GM18505 (cell line): ENCODE data around the gene OR6B2.

Experiments
- ATAC-seq: cut with Tn5 transposase; IDR thresholded peaks from one replicate; pipeline ENCODE4 v1.9.1; 2021; ENCODE audit not compliant: unreplicated experiment
- POLR2A ChIP-seq: IDR thresholded peaks from 4 replicates; pipeline ENCODE4 v1.6.1; 2011; ENCODE audit warnings: borderline replicate concordance; ENCODE audit not compliant: insufficient read depth, insufficient read length; ENCODE audit errors: extremely low read depth

Gene OR6B2

DNA sequence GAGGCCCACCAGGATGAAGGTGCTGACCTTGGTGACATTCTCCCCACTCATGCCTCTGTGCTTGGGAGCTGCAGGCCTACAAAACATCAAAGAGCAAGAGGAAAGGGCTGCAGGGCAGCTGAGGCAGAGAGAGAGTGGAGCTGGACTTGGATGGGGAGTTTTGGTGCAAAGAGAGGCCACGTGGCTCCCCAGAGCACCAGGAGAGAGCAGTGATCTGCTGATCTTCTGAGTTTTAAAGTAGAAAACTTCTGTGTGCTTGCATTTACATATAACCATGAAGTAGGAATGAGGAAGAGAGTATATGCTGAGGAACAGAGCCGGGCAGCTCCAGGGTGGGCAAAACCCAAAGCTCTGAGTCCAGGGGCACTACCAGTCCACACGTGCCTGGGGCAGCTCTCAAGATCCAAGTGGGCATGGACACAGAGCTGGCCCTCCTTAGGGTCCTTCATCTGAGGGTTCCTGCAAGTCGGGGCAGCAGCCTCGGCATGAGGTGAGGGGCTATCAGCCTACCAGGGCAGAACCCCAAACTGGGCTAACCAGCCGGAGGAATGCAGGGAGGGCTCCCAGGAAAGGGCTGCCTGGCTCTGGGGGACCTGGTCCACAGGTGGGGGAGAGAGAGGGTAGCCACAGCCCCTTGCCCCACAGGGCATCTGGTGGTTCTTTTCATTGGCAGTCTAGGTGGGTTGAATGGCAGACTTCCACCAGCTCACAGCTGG lies at the start of gene OR6B2:
OR6B2 (minus strand) TSS at position 51 of the 716 bp plus-strand sequence; CDS start at position 51, 0 bp downstream.
- no peak for ATAC-seq
- no peak for TF ChIP-seq POLR2A

DNA sequence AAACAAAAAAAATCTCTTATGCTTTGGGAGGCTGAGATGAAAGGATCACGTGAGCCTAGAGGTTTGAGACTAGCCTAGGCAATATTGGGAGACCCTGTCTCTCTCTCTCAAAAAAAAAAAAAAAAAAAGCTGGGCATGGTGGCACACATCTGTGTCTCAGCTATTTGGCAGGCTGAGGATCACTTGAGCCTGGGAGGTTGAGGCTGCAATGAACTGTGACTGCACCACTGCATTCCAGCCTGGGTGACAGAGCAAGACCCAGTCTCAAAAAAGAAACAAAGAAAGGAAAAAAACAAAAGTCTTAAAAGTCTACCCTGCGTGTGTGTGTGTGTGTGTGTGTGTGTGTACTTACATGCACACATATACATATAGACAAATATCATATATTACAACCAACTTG lies 48.4 kb upstream of the OR6B2 start:
- ATAC-seq, result no peak
- no peak for TF ChIP-seq POLR2A

DNA sequence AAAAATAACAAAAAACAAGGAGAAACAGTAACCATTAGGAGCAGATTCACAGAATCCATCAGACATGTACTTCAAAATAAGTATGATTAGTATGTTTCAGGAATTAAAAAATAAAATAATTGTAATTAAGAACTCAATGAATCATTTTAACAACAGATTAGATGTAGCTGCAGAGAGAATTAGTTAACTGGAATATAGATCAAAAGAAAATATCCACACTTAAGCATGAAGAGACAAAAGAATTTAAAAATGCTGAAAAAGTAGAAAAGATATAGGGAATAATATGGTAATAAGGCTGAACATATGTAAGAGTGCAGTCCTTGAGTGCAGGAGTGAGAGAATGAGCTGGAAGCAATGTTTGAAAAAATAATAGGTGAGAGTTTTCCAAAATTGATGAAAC lies 47.2 kb upstream of the OR6B2 start:
- TF ChIP-seq POLR2A, result no peak
- no peak for ATAC-seq

- ATAC-seq, result no peak
- no peak for TF ChIP-seq POLR2A
Observed at GRCh38 chr2:240074545-240074944, 44.3 kb upstream of the OR6B2 start.

- no peak for TF ChIP-seq POLR2A
Observed at GRCh38 chr2:240070907-240071306, 40.7 kb upstream of the OR6B2 start.

GRCh38 chr2:240069829-240070228 lies 39.6 kb upstream of the OR6B2 start:
- ATAC-seq, result no peak
- no peak for TF ChIP-seq POLR2A

More at GRCh38 chr2:240070907-240071306, 40.7 kb upstream of the OR6B2 start:
- no peak for ATAC-seq

- no peak for ATAC-seq
- TF ChIP-seq POLR2A, result no peak
Observed at GRCh38 chr2:240068193-240068592, 38.0 kb upstream of the OR6B2 start.

DNA sequence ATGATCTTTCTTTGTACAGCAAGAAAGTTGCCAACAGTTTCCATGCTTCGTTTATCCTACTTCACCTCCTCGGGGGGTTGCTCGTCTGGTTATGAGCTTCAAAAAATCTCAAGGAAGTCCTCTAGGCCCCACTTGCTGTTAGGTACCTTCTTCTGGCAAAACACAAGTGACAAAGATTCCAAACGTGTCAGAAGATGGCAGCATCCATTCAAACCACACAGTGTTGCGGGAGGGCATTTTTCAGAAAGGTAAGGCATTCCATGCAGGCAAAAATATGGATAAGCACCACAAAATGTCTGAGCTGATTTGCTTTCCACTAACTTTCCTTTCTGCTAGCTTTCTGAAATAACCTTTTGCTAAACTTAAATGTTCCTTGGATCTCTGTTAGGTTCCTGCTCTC lies 36.3 kb upstream of the OR6B2 start:
- no peak for TF ChIP-seq POLR2A

GRCh38 chr2:240064898-240065297 lies 34.7 kb upstream of the OR6B2 start:
- ATAC-seq, result no peak
- TF ChIP-seq POLR2A, result no peak

More for the DNA sequence above, 36.3 kb upstream of the OR6B2 start:
- no peak for ATAC-seq

DNA sequence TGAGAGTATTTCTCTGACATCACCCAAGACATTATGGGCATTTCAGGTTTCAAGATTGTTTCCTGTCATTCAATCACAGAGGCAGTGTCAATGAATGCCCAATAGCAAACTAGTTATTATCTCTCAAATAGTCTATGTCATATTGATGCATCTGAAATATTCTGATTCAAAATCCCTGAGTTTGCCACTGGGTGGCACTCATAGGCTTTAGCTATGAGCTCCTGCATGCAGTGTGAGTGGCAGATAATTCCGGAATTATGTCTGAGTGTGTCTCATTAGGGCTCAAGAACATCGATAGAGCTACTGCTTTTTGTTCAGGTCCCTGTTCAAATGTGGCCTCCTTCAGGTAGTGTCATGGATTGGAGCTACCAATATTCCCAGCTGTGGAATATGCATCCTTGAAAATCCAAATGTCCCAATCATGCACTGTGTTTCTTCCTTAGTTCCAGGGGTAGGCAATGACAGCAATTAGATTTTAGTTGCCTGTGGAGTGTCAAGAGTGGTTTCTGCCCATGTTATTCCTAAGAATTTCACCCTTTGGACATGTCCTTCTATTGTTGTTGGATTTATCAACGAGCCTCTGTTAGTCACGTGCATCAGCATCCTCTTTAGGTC lies 30.9 kb upstream of the OR6B2 start:
- no peak for ATAC-seq
- TF ChIP-seq POLR2A, result no peak

DNA sequence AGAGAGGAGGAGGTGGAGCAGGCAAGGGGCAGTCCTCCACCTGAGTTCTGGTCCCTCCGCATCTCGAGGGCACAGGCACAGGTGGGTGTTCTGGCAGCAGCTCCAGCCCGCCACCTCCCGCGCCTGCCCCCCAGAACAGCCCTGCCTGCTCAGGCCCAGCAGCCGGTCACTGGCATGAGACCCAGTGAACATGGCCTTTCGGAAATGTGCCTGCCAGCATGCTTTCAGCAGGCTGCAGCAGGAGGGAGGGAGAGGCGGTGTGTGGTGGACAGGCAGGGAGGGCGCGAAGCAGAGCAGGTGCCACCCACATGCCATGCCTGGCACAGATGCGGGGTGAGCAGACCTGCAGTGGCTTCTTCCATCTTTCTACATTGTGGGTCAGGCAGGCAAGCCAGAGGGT lies 26.4 kb upstream of the OR6B2 start:
- no peak for ATAC-seq
- no peak for TF ChIP-seq POLR2A

DNA sequence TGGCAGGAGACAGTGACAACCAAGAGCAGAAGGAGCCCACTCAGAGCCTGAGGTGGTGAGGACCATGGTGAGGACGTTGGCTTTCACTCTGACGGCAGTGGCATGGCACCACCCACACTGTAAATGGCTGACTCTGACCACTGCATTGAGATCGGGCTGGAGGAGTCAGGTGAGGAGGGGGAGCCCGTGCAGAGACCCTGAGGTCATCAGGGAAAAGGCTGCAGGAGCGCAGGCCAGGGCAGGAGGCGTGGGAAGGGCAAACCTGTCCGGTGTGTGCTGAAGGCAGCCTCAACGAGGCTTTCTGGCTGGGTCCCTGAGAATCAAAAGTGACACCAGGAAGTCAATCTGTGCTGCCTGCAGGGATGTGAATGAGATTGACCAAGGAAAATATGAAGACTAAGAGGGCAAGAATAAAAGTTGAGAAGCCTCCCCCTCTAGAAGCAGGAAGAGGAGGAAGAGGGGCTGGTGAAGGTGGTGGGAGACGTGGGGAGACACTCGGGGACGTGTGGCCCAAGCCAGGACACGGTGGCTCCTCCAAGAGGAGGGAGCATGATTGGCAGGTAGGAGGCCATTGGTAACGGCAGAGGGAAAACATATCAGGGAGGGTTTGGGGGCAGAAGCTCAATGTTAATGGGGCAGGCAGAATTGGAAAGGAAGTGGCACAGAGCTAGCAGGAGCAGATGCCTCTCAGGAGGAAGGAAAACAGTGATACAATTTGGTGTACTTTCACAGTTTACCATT lies 25.1 kb upstream of the OR6B2 start:
- no peak for TF ChIP-seq POLR2A
- ATAC-seq, result no peak
